CD4-positive, CD25-positive, alpha-beta regulatory T cell (primary cell): Measurements from ENCODE around the gene PRF1. TPM values are rescaled to one million over a fixed set of nuclear protein-coding genes. Genes with fewer than 3 reads are reported as not detected.
"Not testable (repeated sequence)": the region's sequence is repeated elsewhere in the genome, so short reads cannot be mapped to it uniquely, and the experiment has no call there.

Experiments
- ATAC-seq, 2 donors: fragments of 150-1000 bp; cut with Tn5 transposase; one replicate each; pipeline ENCODE4 v1.10.0; 2021; ENCODE audit warnings: low read depth in 2 of 2, moderate number of reproducible peaks in 2 of 2, moderate library complexity in 1 of 2
- DNase-seq, 3 donors: peaks; one replicate each; pipeline versions ENCODE4 v3.0.0 to v3.0.0-alpha.2; 2012 to 2022; ENCODE audit warnings: mixed read lengths in 1 of 3
- H3K27ac ChIP-seq: one replicate; pipeline ENCODE4 v1.7.0; 2013; ENCODE audit warnings: mild to moderate bottlenecking, low read length; ENCODE audit not compliant: insufficient read depth, poor library complexity, severe bottlenecking
- H3K27me3 ChIP-seq: one replicate; pipeline ENCODE4 v1.7.0; 2013; ENCODE audit warnings: low read length; ENCODE audit not compliant: control insufficient read depth, insufficient read depth
- H3K36me3 ChIP-seq: one replicate; pipeline ENCODE4 v1.7.0; 2013; ENCODE audit warnings: mild to moderate bottlenecking, low read length, moderate library complexity; ENCODE audit not compliant: control insufficient read depth, insufficient read depth
- H3K4me1 ChIP-seq: 2 replicates; pipeline ENCODE4 v1.7.0; 2013; ENCODE audit warnings: mild to moderate bottlenecking, low read length; ENCODE audit not compliant: insufficient read depth, control insufficient read depth, poor library complexity, severe bottlenecking
- H3K4me3 ChIP-seq: one replicate; pipeline ENCODE4 v1.7.0; 2013; ENCODE audit warnings: low read depth, mild to moderate bottlenecking, low read length, moderate library complexity
- H3K9me3 ChIP-seq, 2 experiments: 1 replicate in 1 of 2; 2 replicates in 1 of 2; pipeline ENCODE4 v1.7.0; 2013; ENCODE audit warnings: low read length in 2 of 2, mild to moderate bottlenecking in 1 of 2, moderate library complexity in 1 of 2; ENCODE audit not compliant: control insufficient read depth in 2 of 2
- H3K27ac Mint-ChIP-seq, 3 donors: one replicate each; pipeline ENCODE4 v1.8.0; 2020 to 2022; ENCODE audit warnings: mild to moderate bottlenecking in 3 of 3, mixed read lengths in 3 of 3, moderate library complexity in 2 of 3
- H3K27me3 Mint-ChIP-seq: one replicate; pipeline ENCODE4 v1.8.0; 2022; ENCODE audit warnings: mild to moderate bottlenecking, mixed read lengths
- H3K36me3 Mint-ChIP-seq: one replicate; pipeline ENCODE4 v1.8.0; 2020; ENCODE audit warnings: mixed read lengths
- H3K4me1 Mint-ChIP-seq, 4 donors: one replicate each; pipeline ENCODE4 v1.8.0; 2020 to 2022; ENCODE audit warnings: mixed read lengths in 4 of 4, mild to moderate bottlenecking in 1 of 4
- H3K4me3 Mint-ChIP-seq, 4 donors: one replicate each; pipeline ENCODE4 v1.8.0; 2020 to 2022; ENCODE audit warnings: mild to moderate bottlenecking in 4 of 4, mixed read lengths in 4 of 4, moderate library complexity in 3 of 4
- H3K9me3 Mint-ChIP-seq, 7 donors: one replicate each; pipeline ENCODE4 v1.8.0; 2020 to 2022; ENCODE audit warnings: mixed read lengths in 7 of 7, mild to moderate bottlenecking in 3 of 7, moderate library complexity in 2 of 7
- polyA plus RNA-seq, 4 donors: library from polyadenylated mRNA; unstranded; fragments of 300-500 nt; fragmentation: Illumina TruSeq; gene quantifications; one replicate each; pipeline ENCODE4 v1.2.3, GENCODE V29; 2021
- total RNA-seq: library from RNA; stranded (reverse); gene quantifications from one replicate; pipeline ENCODE4 v1.2.3, GENCODE V29; 2022

PRF1 gene
- total and polyA plus RNA-seq, 5 donors from 2014 or later = 32.4 to 187 (median 139) TPM

GRCh38 chr10:70581176-70581575, 21.4 kb downstream of the PRF1 start:
- peaks cover 17 to 44% (median 38%) of the 10 kb centered on the region in 4 donors for H3K4me1 Mint-ChIP-seq
- H3K27ac ChIP-seq, H3K4me3 ChIP-seq, H3K27me3 Mint-ChIP-seq, H3K4me3 Mint-ChIP-seq, H3K36me3 Mint-ChIP-seq, H3K9me3 ChIP-seq, H3K27ac Mint-ChIP-seq, H3K27me3 ChIP-seq, ATAC-seq, H3K9me3 Mint-ChIP-seq, H3K36me3 ChIP-seq, DNase-seq: not testable (repeated sequence)
- H3K4me1 ChIP-seq = peaks cover 42% of the 10 kb centered on the region

GRCh38 chr10:70579234-70580002, 23.1 kb downstream of the PRF1 start:
- H3K36me3 ChIP-seq = no peaks in the 10 kb centered on the region
- Mint-ChIP-seq H3K4me1 (peaks cover 17 to 52% (median 39%) of the 10 kb centered on the region in 4 donors), H3K27me3 (no peaks in the 10 kb centered on the region), H3K36me3 (no peaks in the 10 kb centered on the region), H3K4me3 (peak overlapping the region; percentile 22 to 77 (median 62)), H3K27ac (peak overlapping the region; percentile 85 to 89 (median 89)), H3K9me3 (no peaks in the 10 kb centered on the region)
- ATAC-seq (no peak), DNase-seq (peak in 1 of 3 donors; percentile 56)
- peak overlapping the region; percentile 56 for H3K4me3 ChIP-seq
- peaks cover 46% of the 10 kb centered on the region for H3K4me1 ChIP-seq
- no peaks in the 10 kb centered on the region for H3K27me3 ChIP-seq
- no peaks in the 10 kb centered on the region for H3K9me3 ChIP-seq
- peak overlapping the region; percentile 44 for H3K27ac ChIP-seq

- H3K27me3 Mint-ChIP-seq = no peaks in the 10 kb centered on the region
- peaks cover 46% of the 10 kb centered on the region for H3K4me1 ChIP-seq
- H3K4me3 Mint-ChIP-seq = peak overlapping the region; percentile 14 to 61 (median 36)
- peak; percentile 88 to 90 for ATAC-seq
- H3K27me3 ChIP-seq = no peaks in the 10 kb centered on the region
- H3K4me3 ChIP-seq = peak overlapping the region; percentile 47
- no peaks in the 10 kb centered on the region for H3K9me3 ChIP-seq
- peak overlapping the region; percentile 44 for H3K27ac ChIP-seq
- no peaks in the 10 kb centered on the region for H3K36me3 ChIP-seq
- peak overlapping the region; percentile 80 to 99 (median 89) for H3K27ac Mint-ChIP-seq
- H3K36me3 Mint-ChIP-seq = no peaks in the 10 kb centered on the region
- H3K9me3 Mint-ChIP-seq = no peaks in the 10 kb centered on the region
- H3K4me1 Mint-ChIP-seq = peaks cover 17 to 52% (median 39%) of the 10 kb centered on the region in 4 donors
- DNase-seq = peak in 2 of 3 donors; percentile 58 to 86
These were observed 24.1 kb downstream of the PRF1 start for GRCh38 chr10:70578371-70578947.

GRCh38 chr10:70576803-70577517, 25.6 kb downstream of the PRF1 start:
- Histone ChIP-seq H3K4me1 (peaks cover 46% of the 10 kb centered on the region), H3K27me3 (no peaks in the 10 kb centered on the region), H3K27ac (peak overlapping the region; percentile 24), H3K36me3 (no peaks in the 10 kb centered on the region), H3K9me3 (no peaks in the 10 kb centered on the region), H3K4me3 (peak overlapping the region; percentile 35)
- Mint-ChIP-seq H3K36me3 (no peaks in the 10 kb centered on the region), H3K4me3 (peak overlapping the region in 2 of 4 donors; percentile 37 to 65), H3K27ac (peak overlapping the region; percentile 87 to 99 (median 89)), H3K4me1 (peaks cover 17 to 52% (median 39%) of the 10 kb centered on the region in 4 donors), H3K9me3 (no peaks in the 10 kb centered on the region), H3K27me3 (no peaks in the 10 kb centered on the region)
- no peak for ATAC-seq
- DNase-seq = no peak

GRCh38 chr10:70575874-70576802, 26.4 kb downstream of the PRF1 start:
- no peaks in the 10 kb centered on the region for H3K27me3 Mint-ChIP-seq
- peak overlapping the region; percentile 83 to 89 (median 88) for H3K27ac Mint-ChIP-seq
- H3K27ac ChIP-seq = peak overlapping the region; percentile 24
- H3K4me3 ChIP-seq = peak overlapping the region; percentile 35
- no peaks in the 10 kb centered on the region for H3K36me3 Mint-ChIP-seq
- ATAC-seq = peak; percentile 17 to 21
- no peaks in the 10 kb centered on the region for H3K9me3 ChIP-seq
- no peaks in the 10 kb centered on the region for H3K27me3 ChIP-seq
- H3K4me1 Mint-ChIP-seq = peaks cover 17 to 51% (median 39%) of the 10 kb centered on the region in 4 donors
- peak overlapping the region in 2 of 4 donors; percentile 2 to 65 for H3K4me3 Mint-ChIP-seq
- peaks cover 46% of the 10 kb centered on the region for H3K4me1 ChIP-seq
- H3K36me3 ChIP-seq = no peaks in the 10 kb centered on the region
- H3K9me3 Mint-ChIP-seq = no peaks in the 10 kb centered on the region
- DNase-seq = peak in 1 of 3 donors; percentile 58

GRCh38 chr10:70575486-70575873, 27.1 kb downstream of the PRF1 start:
- Histone ChIP-seq H3K36me3 (no peaks in the 10 kb centered on the region), H3K27me3 (no peaks in the 10 kb centered on the region), H3K4me1 (peaks cover 46% of the 10 kb centered on the region), H3K4me3 (no peak overlapping the region), H3K9me3 (no peaks in the 10 kb centered on the region), H3K27ac (peak overlapping the region; percentile 17)
- no peaks in the 10 kb centered on the region for H3K36me3 Mint-ChIP-seq
- ATAC-seq = no peak
- H3K27me3 Mint-ChIP-seq = no peaks in the 10 kb centered on the region
- peaks cover 17 to 49% (median 39%) of the 10 kb centered on the region in 4 donors for H3K4me1 Mint-ChIP-seq
- no peaks in the 10 kb centered on the region for H3K9me3 Mint-ChIP-seq
- peak overlapping the region; percentile 69 to 89 (median 88) for H3K27ac Mint-ChIP-seq
- peak overlapping the region in 2 of 4 donors; percentile 2 to 8 for H3K4me3 Mint-ChIP-seq
- DNase-seq = no peak
